ENCODE data around the gene FCGR1A.
A peak's percentile ranks its signal among the peaks of the same experiment; 100 is the strongest.
"Not testable (repeated sequence)": the region's sequence is repeated elsewhere in the genome, so short reads cannot be mapped to it uniquely, and the experiment has no call there.

The FCGR1A gene

DNA sequence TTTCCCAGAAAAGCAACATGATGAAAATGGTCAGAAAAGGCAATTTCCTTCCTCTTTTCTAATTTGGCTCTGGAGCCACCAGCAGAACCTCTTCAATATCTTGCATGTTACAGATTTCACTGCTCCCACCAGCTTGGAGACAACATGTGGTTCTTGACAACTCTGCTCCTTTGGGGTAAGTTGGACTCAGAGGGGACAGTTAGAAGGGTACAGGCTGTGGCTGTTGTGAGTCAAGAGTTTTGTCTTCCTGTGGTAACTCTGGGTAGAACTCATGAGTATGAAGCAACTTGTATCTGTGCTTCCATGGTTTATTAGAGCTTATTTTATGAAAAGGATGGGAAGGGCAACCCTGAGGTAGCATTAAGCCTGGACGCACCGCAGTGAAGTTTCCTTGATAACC, at the start of gene FCGR1A:
TSS of gene FCGR1A (plus strand) at position 95 of the 400 bp plus-strand sequence. CDS start at position 145, 50 bp downstream.
- not testable (repeated sequence) for DNase-seq

DNA sequence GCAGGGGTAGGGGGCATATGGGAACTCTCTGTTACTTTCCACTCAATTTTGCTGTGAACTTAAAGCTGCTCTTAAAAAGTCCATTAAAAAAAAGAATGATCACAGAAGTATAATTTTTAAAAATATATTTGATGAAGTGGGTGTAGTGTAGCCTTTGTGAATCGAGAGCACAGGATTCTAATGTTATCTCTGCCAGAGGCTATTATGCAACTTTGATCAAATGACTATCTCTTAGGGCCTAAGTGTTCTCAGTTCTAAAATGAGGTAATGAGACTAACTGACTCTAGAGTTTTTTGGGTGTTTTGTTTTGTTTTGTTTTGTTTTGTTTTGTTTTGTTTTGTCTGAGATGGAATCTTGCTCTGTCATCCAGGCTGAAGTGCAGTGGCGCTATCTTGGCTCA, 49.7 kb upstream of the FCGR1A start:
- DNase-seq, result not testable (repeated sequence)

DNA sequence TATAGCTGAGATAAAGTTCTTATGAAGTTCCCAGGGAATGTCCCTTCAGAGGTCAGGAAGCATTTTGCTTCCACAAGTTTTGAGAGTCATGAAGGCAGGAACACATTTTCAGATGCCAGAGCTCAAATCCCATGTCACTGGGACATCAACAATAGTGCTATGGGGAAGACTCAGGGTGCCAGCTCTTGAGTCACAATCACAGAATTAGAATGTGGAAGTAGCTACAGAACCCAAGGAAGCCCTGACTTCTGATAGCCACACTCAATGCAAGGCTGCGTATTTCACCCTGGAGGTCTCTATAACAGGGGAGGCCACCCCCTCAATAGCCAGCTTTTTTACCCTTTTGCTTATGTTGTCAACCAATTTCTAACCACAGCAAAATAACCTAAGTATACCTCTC, 47.8 kb upstream of the FCGR1A start:
- not testable (repeated sequence) for DNase-seq

DNA sequence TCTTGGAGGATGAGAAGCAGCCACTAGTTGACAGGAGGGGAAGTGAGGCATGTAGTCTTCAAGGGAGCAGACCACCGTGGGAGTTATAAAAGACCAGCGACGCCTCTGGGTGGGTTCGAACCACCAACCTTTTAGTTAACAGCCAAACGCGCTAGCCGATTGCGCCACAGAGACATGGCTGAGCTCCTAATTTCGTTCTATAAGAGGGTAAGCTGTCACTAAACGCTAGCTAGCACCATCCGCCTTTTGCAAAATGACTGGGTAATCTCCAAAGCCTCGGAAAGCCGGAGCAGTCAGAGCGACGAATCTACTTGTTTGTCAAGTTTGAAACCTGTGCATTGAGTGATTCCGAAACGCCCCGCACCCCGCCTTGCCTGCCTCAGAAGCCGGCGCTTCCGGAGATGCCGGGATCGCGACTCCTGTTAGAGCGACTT, 42.3 kb upstream of the FCGR1A start:
- peak; percentile 81 for DNase-seq

DNA sequence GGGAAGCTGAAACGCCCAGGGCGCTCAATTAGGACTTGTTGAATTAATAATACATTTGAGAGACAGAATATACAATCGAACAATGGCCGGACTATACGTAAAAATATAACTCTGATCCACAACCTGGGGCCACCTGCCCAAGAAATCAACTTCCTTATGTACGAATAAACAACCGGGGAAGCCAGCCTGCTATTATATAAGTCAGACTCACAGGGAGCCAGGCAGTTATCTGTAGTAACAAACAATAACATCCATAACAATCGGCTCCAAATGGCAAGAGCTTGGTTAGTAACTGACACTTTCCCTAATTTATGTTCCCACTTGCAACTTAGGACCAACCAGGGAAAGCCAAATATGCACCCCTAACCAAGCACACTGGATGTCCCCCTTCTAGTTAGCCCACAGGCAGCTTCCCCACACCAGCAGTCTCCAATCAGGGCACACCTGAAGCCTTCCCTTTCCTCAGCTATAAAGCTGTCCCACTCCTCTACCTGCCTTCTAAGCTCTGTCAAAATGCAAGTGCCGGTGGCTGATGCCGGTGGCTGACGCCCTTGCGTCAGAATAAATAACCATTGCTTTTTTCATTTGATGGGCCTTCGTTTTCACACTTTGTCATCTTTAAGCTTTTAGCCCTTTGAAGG, 41.8 kb upstream of the FCGR1A start:
- DNase-seq, result not testable (repeated sequence)

DNA sequence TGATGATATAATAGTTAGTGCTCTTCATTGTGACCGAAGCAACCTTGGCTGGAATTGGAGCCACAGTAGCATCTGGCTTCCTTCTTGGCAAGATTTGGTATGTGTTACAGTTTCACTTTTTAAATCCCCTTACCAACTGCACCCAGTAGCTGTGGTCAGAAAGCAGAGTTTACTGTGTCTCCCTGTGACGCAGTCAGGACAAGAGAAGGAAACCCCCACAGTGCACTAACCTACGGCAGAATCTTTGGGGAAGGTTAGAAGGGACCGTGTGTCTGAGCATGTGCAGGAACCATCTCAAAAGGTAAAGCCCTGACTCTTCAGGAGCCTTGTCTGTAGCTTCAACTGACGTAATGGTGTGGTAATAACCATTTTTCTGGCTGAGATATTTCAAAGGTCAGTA, 40.6 kb upstream of the FCGR1A start:
- DNase-seq, result not testable (repeated sequence)

DNA sequence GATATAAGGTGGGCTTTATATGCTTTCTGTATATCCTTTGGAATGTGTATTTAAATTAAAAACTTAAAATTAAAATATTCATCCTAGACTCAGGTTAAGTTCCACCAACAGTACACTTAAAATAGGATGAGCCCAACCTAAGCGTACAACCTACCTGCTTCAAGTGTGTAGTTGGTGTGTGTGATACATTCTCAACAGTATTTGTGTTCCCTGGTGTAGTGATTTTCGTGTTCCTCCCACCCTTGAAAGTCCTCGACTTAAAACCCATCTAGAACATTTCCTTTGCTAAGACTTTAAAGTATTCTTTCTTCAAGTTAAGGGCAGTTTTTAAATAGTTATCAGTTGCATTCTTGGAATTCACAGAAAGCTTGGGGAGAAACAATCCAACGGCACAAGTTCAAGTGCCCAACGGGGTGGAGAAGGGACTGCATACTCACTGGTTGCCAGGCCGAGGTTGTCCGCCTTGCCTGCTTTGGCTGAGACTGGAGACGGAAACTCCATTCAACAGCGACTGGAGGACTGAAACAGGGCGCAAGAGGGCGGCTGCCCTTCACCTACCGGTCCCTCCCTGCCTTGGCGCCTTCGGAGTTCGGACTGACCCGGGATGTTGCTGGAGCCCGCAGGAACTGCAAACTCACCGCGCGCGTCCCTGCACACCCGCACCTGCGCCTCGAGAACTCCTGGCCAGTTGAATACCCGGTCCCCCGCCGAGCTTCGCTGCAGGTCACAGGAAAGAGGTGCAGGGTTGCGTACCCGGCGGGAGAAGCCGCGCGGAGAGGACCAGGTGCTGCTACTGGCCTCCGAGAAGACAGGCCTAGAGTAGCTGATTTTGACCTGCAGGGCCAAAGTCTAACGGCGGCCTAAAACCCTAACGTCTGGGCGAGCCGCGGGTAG, 35.8 kb upstream of the FCGR1A start:
- DNase-seq, result peak; percentile 5

DNA sequence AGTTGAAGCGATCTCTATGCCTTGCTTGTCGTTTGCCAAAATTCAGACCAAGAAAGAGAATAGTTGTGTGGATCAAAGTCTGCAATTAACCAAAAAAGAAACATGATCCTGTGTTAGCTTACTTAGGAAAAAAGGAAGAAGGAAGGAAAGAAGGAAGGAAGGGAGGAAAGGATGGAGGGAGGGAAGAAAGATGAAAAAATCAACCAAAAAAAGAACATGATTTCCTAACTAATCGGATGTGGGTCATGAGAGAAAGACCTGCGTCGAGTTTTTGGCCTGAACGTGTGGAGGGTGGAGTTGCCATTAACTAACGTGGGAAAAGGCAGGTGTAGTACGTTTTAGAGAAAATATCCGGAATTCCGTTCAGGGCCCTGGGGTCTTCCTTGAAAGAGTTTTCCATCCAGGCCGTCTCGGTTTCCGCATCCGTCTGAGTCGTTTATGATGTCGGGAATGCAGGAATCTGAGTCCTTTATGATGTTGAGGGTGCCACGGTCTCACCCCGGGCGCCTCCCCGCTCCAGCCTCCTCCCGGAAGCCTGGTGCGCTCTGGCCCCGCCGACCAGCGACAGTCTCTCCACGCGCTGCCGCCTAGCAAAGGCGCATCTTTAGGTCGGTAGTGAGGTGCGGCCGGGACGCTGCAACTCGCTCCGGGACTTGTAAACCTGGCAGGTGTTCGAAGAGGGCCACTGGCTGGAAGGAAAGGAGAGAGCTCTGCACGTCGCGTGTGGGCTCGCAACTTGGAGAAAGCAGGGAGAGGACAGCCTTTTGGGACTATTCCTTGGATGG, 34.9 kb upstream of the FCGR1A start:
- DNase-seq, result not testable (repeated sequence)

DNA sequence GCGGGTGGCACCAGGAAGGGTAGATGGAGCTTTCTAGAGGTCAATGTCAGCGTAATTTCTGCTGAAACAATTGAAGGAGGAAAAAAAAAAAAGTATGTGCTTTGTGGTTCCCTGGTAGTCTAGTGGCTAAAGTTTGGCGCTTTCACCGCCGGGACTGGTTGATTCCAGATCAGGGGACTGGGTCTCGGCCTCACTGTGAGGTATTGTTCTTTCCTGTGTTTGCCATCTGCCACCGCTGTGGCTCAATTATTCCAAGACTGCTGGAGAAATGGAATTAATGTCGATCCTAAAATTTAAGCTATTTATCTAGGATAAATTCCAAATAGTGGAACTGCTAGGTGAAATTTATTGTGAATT, 34.4 kb upstream of the FCGR1A start:
- DNase-seq, result not testable (repeated sequence)

DNA sequence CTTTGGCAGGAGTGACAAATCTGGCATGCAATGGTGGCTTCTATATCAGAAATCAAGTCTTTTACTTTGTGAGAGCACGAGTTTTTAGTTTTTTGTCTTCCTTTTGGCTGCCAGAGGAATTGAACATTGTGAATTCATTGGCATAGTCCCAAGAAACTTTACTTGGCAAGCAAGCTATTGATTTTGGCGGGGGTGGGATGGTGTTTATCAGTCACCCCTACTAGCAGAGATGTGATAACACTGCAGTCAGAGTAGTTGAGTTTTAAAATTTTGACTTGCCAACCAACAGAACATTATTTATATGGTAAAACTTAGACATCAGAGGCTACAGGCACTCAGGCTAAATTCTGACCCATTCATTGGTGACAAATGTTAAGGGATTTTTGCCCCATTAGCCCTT, 31.9 kb upstream of the FCGR1A start:
- DNase-seq, result not testable (repeated sequence)

DNA sequence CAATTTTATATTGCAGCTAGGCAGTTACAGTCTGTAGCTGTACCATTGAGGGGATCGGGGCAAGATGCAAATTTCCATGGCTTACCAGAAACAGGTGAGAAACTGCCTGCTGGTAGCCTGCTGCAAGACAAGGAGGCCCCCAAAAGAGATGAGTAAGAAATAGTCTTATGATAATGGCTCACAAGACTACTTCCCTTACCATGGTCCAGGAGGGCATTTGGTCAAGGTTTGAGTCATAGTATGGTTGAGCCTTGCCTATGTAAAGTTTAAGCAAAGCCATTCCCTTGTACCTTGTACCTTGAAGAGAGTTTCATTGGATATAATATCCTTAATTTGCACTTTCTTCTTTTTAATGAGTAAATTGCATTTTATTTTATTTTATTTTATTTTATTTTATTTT, 30.3 kb upstream of the FCGR1A start:
- not testable (repeated sequence) for DNase-seq

DNA sequence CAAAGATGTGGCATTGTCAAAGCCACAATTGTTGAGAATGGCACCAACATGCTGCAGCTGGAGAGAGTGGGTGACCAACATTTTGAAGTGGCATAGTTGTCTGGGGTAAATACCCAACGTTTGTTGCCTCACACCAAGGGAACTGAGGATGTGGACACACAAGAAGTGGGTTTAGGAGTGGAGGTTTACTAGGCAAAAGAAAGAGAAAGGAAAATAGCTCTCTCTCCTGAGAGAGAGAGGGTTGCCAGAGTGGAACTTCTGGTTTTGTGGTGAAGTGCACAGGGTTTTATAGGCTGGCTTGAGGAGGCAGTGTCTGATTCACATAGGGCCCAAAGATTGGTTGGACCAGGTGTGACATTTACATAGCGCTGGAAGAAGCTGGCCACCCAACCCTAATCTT, 29.0 kb upstream of the FCGR1A start:
- DNase-seq, result not testable (repeated sequence)

DNA sequence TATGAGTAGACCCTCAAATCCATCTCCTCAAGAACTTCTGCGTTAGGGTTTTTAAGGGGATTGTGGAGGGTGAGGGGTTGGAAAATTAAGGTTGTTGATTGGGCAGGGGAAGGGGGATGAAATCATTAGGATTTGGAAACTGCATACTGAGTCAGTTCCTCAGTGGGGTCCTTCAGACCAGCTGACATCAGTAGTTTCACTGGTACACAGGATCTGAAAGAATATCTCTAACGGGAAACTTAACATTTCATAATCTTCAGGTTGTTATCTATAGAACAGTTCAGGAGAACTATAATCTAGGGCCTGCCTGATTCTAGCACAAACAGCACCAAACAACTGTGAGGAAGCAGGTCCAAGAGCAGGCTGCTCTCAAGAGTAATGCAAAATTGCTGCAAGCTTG, 27.2 kb upstream of the FCGR1A start:
- not testable (repeated sequence) for DNase-seq

DNA sequence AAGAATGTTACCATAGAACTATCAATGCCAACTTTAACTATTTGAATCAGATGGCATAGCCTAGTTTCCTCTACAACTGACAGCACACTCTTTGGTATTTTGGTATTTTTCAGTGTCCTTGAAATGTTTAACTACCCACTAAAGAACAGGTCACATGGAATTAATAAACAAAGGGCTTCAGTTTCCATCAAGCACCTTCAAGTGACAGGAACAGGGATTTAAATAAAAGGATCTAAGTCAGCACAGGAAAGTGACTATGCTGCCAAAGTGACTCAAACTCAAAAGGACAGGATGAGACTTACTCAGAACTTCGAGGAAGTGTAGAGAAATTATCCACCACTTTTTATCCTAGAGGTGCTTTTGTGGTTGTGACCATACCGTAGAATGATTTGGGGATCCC, 20.2 kb upstream of the FCGR1A start:
- DNase-seq, result not testable (repeated sequence)

DNA sequence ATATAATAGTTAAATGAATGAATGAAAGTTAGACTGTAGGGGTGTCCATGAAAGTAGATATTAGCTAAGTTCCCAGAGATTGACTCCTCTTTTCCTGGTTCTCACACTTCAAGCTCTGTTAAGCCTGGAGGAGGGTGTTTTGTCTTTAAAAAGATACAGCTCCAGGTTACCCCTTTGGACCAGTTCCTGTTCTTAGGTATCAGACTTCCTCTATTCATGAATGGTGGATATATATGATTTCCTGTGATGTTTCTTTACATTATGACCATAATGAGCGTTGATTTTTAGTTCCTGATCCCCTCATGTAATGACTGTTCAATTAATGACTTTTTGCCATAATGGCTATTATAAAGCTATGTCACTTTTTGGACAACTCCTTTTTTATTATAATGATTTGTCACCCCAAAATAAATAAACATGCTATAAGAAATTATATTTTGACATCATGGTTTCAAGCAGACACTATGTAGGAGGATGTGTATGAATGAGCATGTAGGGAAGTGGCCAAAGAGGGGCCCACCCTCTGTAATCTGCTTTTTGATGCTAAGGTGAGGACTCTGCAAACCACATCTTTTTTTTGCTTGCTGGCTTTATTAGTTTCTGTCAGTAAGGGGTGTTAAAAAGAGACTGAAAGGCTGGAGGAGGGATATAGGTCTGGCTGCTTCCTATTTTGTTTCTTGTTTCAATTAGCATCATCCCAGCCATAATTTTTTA, 18.2 kb upstream of the FCGR1A start:
- DNase-seq, result not testable (repeated sequence)

DNA sequence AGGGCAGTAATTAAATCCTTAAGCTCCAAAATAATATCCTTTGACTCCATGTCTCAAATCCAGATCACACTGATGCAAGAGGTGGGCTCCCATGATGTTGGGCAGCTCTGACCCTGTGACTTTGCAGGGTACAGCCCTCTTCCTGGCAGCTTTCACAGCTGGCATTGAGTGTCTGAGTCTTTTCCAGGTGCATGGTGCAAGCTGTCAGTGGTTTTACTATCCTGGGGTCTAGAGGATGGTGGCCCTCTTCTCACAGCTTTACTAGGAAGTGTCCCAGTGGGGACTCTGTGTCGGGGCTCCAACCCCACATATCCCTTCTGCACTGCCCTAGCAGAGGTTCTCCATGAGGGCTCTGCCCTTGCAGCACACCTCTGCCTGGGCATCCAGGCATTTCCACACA, 16.3 kb upstream of the FCGR1A start:
- not testable (repeated sequence) for DNase-seq

DNA sequence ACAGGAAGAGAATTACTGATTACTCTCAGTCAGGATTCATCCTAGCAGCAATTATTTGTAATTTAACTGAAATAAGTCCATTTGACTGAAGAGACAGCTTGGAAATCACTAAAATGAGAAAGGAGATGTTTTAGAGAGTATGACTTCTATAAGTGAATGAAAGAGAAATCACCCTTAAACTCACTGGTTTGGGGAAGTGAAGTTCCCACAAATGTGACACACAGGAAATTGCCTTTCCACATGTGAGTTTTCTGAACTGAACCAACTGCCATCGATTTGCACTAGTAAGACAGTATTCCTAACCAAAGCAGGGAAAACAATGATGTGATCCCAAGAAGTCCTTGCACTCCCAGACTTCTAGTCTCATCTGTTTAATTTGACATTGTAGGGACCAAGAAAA, 13.3 kb upstream of the FCGR1A start:
- DNase-seq, result not testable (repeated sequence)

DNA sequence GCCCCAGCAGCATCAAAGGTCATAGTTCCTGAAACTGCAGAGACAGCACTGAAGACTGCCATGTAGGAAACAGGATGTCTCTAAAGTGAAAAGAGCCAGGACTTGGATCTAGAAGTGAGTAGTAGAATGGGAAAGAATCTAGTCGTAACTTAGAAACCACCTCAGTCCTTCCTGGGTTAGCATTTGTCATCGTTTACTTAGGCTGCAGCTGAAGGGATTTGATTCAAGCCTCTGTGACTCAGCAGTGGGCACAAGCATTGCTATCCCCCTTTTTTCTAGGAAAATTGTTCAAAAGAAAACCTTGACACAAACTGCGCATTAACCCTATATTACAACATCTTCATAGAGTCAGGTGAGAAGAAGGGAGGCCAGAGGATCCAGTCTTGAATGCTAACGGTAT, 11.8 kb upstream of the FCGR1A start:
- not testable (repeated sequence) for DNase-seq

DNA sequence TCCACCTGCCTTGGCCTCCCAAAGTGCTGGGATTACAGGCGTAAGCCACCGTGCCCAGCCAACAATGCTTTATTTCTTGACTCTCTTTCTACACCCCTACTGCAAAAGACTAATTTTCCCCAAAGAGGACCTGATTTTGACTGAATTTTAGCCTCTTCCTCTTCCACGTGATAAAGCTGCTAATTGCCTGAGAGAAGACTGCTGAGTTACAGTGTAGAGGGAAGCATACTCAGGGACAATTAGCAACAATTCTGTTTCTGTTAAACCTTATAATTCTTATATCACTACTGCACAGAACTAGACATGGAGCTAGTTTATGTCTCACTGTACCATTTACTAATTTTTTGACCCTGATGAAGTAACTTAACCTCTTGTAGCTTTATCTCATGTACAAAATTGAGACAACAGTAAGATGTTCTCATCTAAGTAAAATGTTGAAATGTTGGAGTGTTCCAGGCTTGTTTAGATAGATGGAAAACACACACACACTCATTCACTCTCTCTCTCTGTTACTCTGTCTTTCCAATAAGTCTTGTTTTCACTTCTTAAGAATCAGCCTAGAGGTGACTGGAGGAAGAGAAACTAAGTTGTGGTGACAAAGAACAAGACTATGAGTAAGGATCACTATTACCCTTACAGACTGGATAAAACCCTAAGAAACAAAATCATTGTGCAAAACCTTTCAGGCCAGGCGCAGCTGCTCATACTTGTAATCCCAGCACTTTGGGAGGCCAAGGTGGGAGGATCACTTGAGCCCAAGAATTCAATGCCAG, 10.7 kb upstream of the FCGR1A start:
- DNase-seq, result not testable (repeated sequence)

DNA sequence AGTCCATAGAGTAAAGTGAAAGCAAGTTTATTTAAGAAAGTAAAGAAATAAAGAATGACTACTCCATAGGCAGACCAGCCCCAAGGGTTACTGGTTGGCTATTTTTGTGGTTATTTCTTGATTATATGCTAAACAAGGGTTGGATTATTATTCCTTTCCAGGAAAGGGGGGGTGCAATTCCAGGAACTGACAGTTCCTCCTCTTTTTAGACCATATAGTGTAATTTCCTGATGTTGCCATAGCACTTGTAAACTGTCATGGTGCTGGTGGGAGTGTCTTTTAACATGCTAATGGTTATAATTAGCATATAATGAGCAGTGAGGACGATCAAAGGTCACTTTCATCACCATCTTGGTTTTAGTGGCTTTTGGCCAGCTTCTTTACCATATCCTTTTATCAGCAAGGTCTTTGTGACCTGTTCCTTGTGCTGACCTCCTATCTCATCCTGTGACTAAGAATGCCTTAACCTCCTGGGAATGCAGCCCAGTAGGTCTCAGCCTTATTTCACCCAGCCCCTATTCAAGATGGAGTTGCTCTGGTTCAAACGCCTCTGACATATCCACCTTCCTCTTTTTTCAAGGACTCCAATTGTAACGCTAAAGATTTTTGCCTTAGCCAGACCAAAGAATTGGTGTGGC, 6.9 kb upstream of the FCGR1A start:
- not testable (repeated sequence) for DNase-seq

DNA sequence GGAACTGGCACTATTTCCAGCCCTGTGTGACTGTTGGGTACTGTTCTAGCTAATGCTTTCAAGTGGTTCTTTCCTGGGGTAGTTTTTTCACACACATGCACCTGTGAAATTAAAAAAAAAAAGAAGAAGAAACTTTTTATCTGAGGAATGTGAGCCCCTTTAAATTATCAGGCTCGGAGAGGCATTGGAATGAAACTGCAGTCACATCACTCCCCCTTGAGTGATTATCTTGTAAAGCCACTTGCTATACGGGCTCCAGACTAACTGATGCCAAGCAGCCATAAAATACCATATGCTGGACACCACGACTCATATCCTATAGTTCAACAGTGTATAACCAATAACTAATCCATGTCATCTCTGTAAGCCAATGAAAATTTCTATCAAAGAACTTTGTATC, 5.4 kb upstream of the FCGR1A start:
- DNase-seq, result not testable (repeated sequence)
